Femur (tissue), 1 donor: ENCODE results near the gene SPINT2.

ENCODE experiments used
- DNase-seq: peaks from one replicate; pipeline ENCODE4 v3.0.0-alpha.2; 2017

The SPINT2 gene

GRCh38 chr19:38268539-38268938 is 4.2 kb downstream of the SPINT2 start:
- DNase-seq: no peak

- DNase-seq: no peak
Observed at GRCh38 chr19:38270587-38271167, 6.3 kb downstream of the SPINT2 start.

- DNase-seq: no peak
Observed at GRCh38 chr19:38273499-38273898, 9.1 kb downstream of the SPINT2 start.

GRCh38 chr19:38274739-38275138 is 10.4 kb downstream of the SPINT2 start:
- no peak for DNase-seq

GRCh38 chr19:38276942-38277517 is 12.7 kb downstream of the SPINT2 start:
- no peak for DNase-seq

- DNase-seq: no peak
Observed at GRCh38 chr19:38277549-38277948, 13.2 kb downstream of the SPINT2 start.

GRCh38 chr19:38277969-38278680 is 13.8 kb downstream of the SPINT2 start:
- no peak for DNase-seq

GRCh38 chr19:38278751-38279150 is 14.4 kb downstream of the SPINT2 start:
- no peak for DNase-seq

GRCh38 chr19:38280030-38280921 is 15.9 kb downstream of the SPINT2 start:
- no peak for DNase-seq

- no peak for DNase-seq
Observed at GRCh38 chr19:38281811-38282566, 17.6 kb downstream of the SPINT2 start.

- DNase-seq: no peak
Observed at GRCh38 chr19:38283271-38283670, 18.9 kb downstream of the SPINT2 start.

GRCh38 chr19:38284422-38284821 is 20.0 kb downstream of the SPINT2 start:
- DNase-seq: peak; percentile 29

- DNase-seq: no peak
Observed at GRCh38 chr19:38285567-38285966, 21.2 kb downstream of the SPINT2 start.

- no peak for DNase-seq
Observed at GRCh38 chr19:38287604-38288003, 23.2 kb downstream of the SPINT2 start.

GRCh38 chr19:38288123-38288855 is 23.9 kb downstream of the SPINT2 start:
- DNase-seq: no peak

- no peak for DNase-seq
Observed at GRCh38 chr19:38289955-38290354, 25.6 kb downstream of the SPINT2 start.

- DNase-seq: no peak
Observed at GRCh38 chr19:38290631-38291147, 26.3 kb downstream of the SPINT2 start.

- DNase-seq: no peak
Observed at GRCh38 chr19:38291855-38292254, 27.5 kb downstream of the SPINT2 start.

GRCh38 chr19:38293281-38293680 is 28.9 kb downstream of the SPINT2 start:
- DNase-seq: no peak

- DNase-seq: no peak
Observed at GRCh38 chr19:38294090-38294489, 29.7 kb downstream of the SPINT2 start.

- DNase-seq: no peak
Observed at GRCh38 chr19:38298821-38299680, 34.7 kb downstream of the SPINT2 start.
